ENCODE measurements around the gene SPEN. TPM values are rescaled to one million over a fixed set of nuclear protein-coding genes. Genes with fewer than 3 reads are reported as not detected.

The SPEN gene
- total RNA-seq, 1 experiment from 2014 or later, result 44.2 TPM

GRCh38 chr1:15938628-15939161 lies 91.2 kb downstream of the SPEN start:
- intact Hi-C loops (cut with micrococcal nuclease), result no loop called here
- peaks cover 84% of the 10 kb centered on the region for H3K36me3 Mint-ChIP-seq (ENCODE audit: insufficient read depth, unreplicated experiment)
- TF ChIP-seq CTCF (IDR thresholded peaks at IDR 0.05; ENCODE audit: unreplicated experiment), result no peak
- H3K27me3 Mint-ChIP-seq (ENCODE audit: insufficient read depth, unreplicated experiment), result no peaks in the 10 kb centered on the region
- CTCF ChIA-PET, result no interaction called here
- POLR2A ChIA-PET, result interaction anchor here (0.6 to 1.7 kb wide), 4 partner anchors 10 to 115 kb away, joined by 3 to 7 read pairs (median 5); no protein-coding TSS in a partner anchor
- BruUV-seq (replicated peaks), result no TSS peak
- peaks cover 5% of the 10 kb centered on the region for H3K4me1 Mint-ChIP-seq (ENCODE audit: insufficient read depth, unreplicated experiment)
- no peaks in the 10 kb centered on the region for H3K9me3 Mint-ChIP-seq (ENCODE audit: unreplicated experiment)
- no peak overlapping the region for H3K4me3 Mint-ChIP-seq (ENCODE audit: unreplicated experiment)
- H3K27ac Mint-ChIP-seq (ENCODE audit: low read depth, unreplicated experiment), result no peak overlapping the region
- DNase-seq (ENCODE audit: unreplicated experiment), result no peak

DNA sequence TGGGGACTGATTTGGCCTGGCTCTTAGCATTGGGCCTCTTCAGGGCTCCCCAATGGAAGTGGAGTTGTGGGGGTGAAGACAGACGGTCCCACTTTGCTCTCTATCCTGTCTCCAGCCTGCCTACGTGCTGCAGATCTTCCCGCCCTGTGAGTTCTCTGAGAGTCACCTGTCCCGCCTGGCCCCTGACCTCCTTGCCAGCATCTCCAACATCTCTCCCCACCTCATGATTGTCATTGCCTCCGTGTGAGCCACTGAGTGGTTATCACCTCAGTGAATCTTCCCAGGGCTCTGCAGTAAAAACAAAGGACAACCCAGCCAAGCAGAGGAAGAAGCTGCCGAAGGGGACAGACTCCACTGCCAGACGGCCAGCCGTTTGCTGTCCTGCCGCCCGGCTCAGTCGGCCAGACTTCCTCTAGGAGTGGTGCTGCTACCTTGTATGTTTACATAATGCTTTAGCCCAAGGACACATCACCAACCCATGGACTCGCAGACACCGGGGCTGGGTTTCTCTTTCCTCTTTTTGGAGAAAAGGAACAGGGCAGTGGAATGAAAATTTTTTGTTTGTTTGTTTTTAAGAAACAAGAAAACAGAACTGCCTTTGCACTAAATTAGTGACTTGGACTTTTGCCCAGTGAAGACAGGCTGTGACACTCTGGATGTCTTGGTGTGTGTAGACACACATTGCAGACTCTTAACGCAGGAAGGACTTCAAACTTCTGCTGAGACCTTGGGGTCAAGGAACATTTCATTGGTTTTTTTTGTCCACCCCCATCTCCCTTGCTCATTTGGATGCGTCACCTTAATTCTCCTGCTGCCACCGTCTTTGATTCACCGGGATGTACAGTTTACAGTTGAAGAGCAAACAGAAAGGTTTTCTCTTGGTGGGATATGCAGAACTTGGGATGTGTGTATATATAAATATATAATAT lies 91.9 kb downstream of the SPEN start:
- intact Hi-C loops (cut with micrococcal nuclease), result no loop called here
- Mint-ChIP-seq H3K4me1 (ENCODE audit: insufficient read depth, unreplicated experiment) (peaks cover 5% of the 10 kb centered on the region), H3K4me3 (ENCODE audit: unreplicated experiment) (no peak overlapping the region), H3K9me3 (ENCODE audit: unreplicated experiment) (no peaks in the 10 kb centered on the region), H3K27me3 (ENCODE audit: insufficient read depth, unreplicated experiment) (no peaks in the 10 kb centered on the region), H3K36me3 (ENCODE audit: insufficient read depth, unreplicated experiment) (peaks cover 77% of the 10 kb centered on the region), H3K27ac (ENCODE audit: low read depth, unreplicated experiment) (no peak overlapping the region)
- DNase-seq (ENCODE audit: unreplicated experiment), result no peak
- POLR2A ChIA-PET, result no interaction called here
- TF ChIP-seq CTCF (IDR thresholded peaks at IDR 0.05; ENCODE audit: unreplicated experiment), result no peak
- BruUV-seq (replicated peaks), result no TSS peak
- CTCF ChIA-PET, result no interaction called here

DNA sequence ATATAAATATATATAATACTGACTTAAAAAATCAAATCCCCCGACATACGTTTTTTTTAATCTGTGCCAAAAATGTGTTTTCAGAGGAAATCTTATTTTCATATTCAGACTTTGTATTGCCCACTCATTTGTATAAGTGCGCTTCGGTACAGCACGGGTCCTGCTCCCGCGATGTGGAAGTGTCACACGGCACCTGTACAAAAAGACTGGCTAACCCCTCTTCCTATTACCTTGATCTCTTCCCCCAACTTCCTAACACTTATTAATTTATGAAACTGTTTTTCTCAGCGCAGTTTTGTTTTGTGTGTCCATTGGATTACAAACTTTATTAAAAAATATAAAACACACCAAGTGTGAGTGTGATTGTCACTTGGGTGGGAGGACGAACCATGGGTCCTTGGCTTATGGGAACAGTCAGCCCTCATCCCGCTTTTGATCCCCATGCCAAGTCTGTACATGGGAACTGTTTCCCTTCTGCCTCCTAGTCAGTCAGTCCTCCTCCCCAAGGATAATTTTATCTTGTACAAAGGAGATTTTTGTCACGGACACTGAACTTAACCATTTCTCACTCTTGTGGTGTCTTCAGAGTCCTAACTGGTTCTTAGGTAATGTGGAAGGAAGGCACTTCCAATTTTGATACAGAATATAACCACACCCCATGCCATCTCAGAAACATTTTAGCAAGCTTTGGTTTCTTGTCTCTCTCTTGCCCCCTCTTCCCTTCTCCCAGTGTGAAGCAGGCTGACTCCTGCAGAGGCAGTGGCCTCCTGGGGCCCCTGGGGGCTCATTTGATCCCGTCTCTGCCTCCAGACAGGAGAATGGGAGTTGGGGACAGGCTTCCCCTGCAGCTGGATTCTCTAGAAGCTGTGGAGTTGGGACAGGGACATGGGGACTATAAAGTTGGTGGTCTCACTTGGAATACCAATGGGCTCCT lies 92.9 kb downstream of the SPEN start:
- CTCF ChIA-PET, result no interaction called here
- no peak for DNase-seq (ENCODE audit: unreplicated experiment)
- Mint-ChIP-seq H3K9me3 (ENCODE audit: unreplicated experiment) (no peaks in the 10 kb centered on the region), H3K4me1 (ENCODE audit: insufficient read depth, unreplicated experiment) (peaks cover 5% of the 10 kb centered on the region), H3K4me3 (ENCODE audit: unreplicated experiment) (no peak overlapping the region), H3K27me3 (ENCODE audit: insufficient read depth, unreplicated experiment) (no peaks in the 10 kb centered on the region), H3K27ac (ENCODE audit: low read depth, unreplicated experiment) (no peak overlapping the region), H3K36me3 (ENCODE audit: insufficient read depth, unreplicated experiment) (peaks cover 67% of the 10 kb centered on the region)
- intact Hi-C loops (cut with micrococcal nuclease), result no loop called here
- TSS peak; percentile 63 for BruUV-seq (replicated peaks)
- POLR2A ChIA-PET, result interaction anchor here (0.5 to 1.0 kb wide), 4 partner anchors 12 to 141 kb away, joined by 3 read pairs; no protein-coding TSS in a partner anchor
- TF ChIP-seq CTCF (IDR thresholded peaks at IDR 0.05; ENCODE audit: unreplicated experiment), result no peak

Data from MCF 10A (cell line).